Gastrocnemius medialis (tissue), 4 donors: ENCODE measurements around the gene PLSCR2. TPM values are rescaled to one million over a fixed set of nuclear protein-coding genes. Genes with fewer than 3 reads are reported as not detected.

Experiments used
- ATAC-seq, 2 donors: fragments of 150-250 bp; one replicate each; pipeline ENCODE4 v1.9.1; 2016
- DNase-seq, 2 donors: peaks; one replicate each; pipeline ENCODE4 v3.0.0-alpha.2; 2019
- H3K27ac ChIP-seq, 4 donors: fragments of 200-600 bp; sonication (generic); 1 replicate in 1 of 4; 2 replicates in 3 of 4; pipeline ENCODE4 v1.5.1; 2016 to 2018; ENCODE audit warnings: mild to moderate bottlenecking in 2 of 4, moderate library complexity in 1 of 4
- H3K27me3 ChIP-seq, 3 donors: fragments of 200-600 bp; sonication (generic) in 2 of 3; 1 replicate in 1 of 3; 2 replicates in 2 of 3; pipeline versions ENCODE4 v1.5.1 to v1.6.0; 2016 to 2019; ENCODE audit warnings: mild to moderate bottlenecking in 1 of 3, moderate library complexity in 1 of 3
- H3K36me3 ChIP-seq, 2 donors: fragments of 200-600 bp; sonication (generic) in 1 of 2; one replicate each; pipeline ENCODE4 v1.5.1; 2017 to 2018
- H3K4me1 ChIP-seq, 2 donors: fragments of 200-600 bp; sonication (generic) in 1 of 2; one replicate each; pipeline ENCODE4 v1.5.1; 2016 to 2017; ENCODE audit warnings: mild to moderate bottlenecking in 2 of 2
- H3K4me3 ChIP-seq, 4 donors: fragments of 200-600 bp; sonication (generic) in 3 of 4; 1 replicate in 1 of 4; 2 replicates in 3 of 4; pipeline ENCODE4 v1.5.1; 2016 to 2019; ENCODE audit warnings: mild to moderate bottlenecking in 2 of 4
- H3K9me3 ChIP-seq, 3 donors: fragments of 200-600 bp; sonication (generic) in 2 of 3; 1 replicate in 1 of 3; 2 replicates in 2 of 3; pipeline ENCODE4 v1.5.1; 2016 to 2019
- CTCF ChIP-seq, 5 experiments: fragments of 450-650 bp in 3 of 5; fragments of 200-600 bp in 2 of 5; sonication (generic) in 2 of 5; IDR thresholded peaks in 4 of 5; conservative IDR thresholded peaks in 1 of 5; 1 replicate in 4 of 5; 2 replicates in 1 of 5; pipeline ENCODE4 v1.5.1; 2016 to 2019; ENCODE audit warnings: antibody characterized with exemption in 5 of 5, mild to moderate bottlenecking in 3 of 5, moderate library complexity in 3 of 5
- POLR2A ChIP-seq, 2 donors: fragments of 450-650 bp; IDR thresholded peaks; one replicate each; pipeline ENCODE4 v1.6.1; 2017; ENCODE audit warnings: antibody characterized with exemption in 2 of 2, mild to moderate bottlenecking in 2 of 2, moderate library complexity in 2 of 2
- in situ Hi-C, 4 donors: fragments of 200-750 bp; cut with MboI; loops; one replicate each; pipeline versions ENCODE4 v1.15.0 to v1.8.0; 2017; ENCODE audit warnings: low sequenced_read_pairs in 4 of 4
- intact Hi-C: fragments of 100-400 bp; cut with DNase I; formaldehyde crosslinking; loops from one replicate; pipeline ENCODE4 v1.15.1; 2023; ENCODE audit warnings: low total_unique reads
- total RNA-seq, 4 donors: library from RNA; depleted of rRNA; stranded (reverse); fragments of >200 nt; gene quantifications; one replicate each; pipeline versions ENCODE4 v1.1.0 to v1.2.3, GENCODE V29; 2016

Gene PLSCR2
- not detected for total RNA-seq

GRCh38 chr3:146469150-146470017 lies at the start of gene PLSCR2:
Gene PLSCR2, minus strand, starts transcription at chr3:146469561. Its CDS starts 9,657 bp downstream, at chr3:146459904.
- in situ Hi-C loops (no loop called here), intact Hi-C loops (no loop called here)
- DNase-seq (peak in 1 of 2 donors; percentile 35), ATAC-seq (peak; percentile 22 to 39)
- no peaks in the 10 kb centered on the region for H3K9me3 ChIP-seq
- H3K27me3 ChIP-seq = peaks cover 0 to 7% (median 2%) of the 10 kb centered on the region in 3 donors
- peak within 1 kb of the TSS; percentile 31 to 59 (median 44) for H3K27ac ChIP-seq
- no peaks in the 10 kb centered on the region for H3K36me3 ChIP-seq
- H3K4me1 ChIP-seq = no peaks in the 10 kb centered on the region
- H3K4me3 ChIP-seq = peak within 1 kb of the TSS; percentile 55 to 63 (median 58)
- peak in 1 of 2 donors; percentile 28 for TF ChIP-seq POLR2A (IDR thresholded peaks at IDR 0.05)
- TF ChIP-seq CTCF (IDR thresholded peaks at IDR 0.05 in 4 of 5, conservative IDR thresholded peaks at IDR 0.05 in 1 of 5) = no peak

GRCh38 chr3:146517684-146518435 lies 48.5 kb upstream of the PLSCR2 start:
- TF ChIP-seq CTCF (IDR thresholded peaks at IDR 0.05 in 4 of 5, conservative IDR thresholded peaks at IDR 0.05 in 1 of 5) (no peak), POLR2A (IDR thresholded peaks at IDR 0.05) (no peak)
- no peaks in the 10 kb centered on the region for H3K4me1 ChIP-seq
- H3K4me3 ChIP-seq = no peak overlapping the region
- H3K27me3 ChIP-seq = no peaks in the 10 kb centered on the region
- no peaks in the 10 kb centered on the region for H3K9me3 ChIP-seq
- H3K36me3 ChIP-seq = no peaks in the 10 kb centered on the region
- intact Hi-C loops (no loop called here), in situ Hi-C loops (no loop called here)
- DNase-seq = no peak
- ATAC-seq = no peak
- no peak overlapping the region for H3K27ac ChIP-seq

GRCh38 chr3:146513386-146514051 lies 44.2 kb upstream of the PLSCR2 start:
- ATAC-seq (no peak), DNase-seq (no peak)
- H3K27ac ChIP-seq = no peak overlapping the region
- in situ Hi-C loops = no loop called here
- no peaks in the 10 kb centered on the region for H3K9me3 ChIP-seq
- intact Hi-C loops = no loop called here
- H3K4me3 ChIP-seq = no peak overlapping the region
- no peak for TF ChIP-seq CTCF (IDR thresholded peaks at IDR 0.05 in 4 of 5, conservative IDR thresholded peaks at IDR 0.05 in 1 of 5)
- no peak for TF ChIP-seq POLR2A (IDR thresholded peaks at IDR 0.05)
- H3K27me3 ChIP-seq = no peaks in the 10 kb centered on the region
- H3K36me3 ChIP-seq = no peaks in the 10 kb centered on the region
- H3K4me1 ChIP-seq = no peaks in the 10 kb centered on the region

- intact Hi-C loops = no loop called here
- no peaks in the 10 kb centered on the region for H3K9me3 ChIP-seq
- H3K4me1 ChIP-seq = peaks cover 0 to 4% of the 10 kb centered on the region in 2 donors
- no peak for DNase-seq
- ATAC-seq = no peak
- no peak overlapping the region for H3K27ac ChIP-seq
- H3K36me3 ChIP-seq = no peaks in the 10 kb centered on the region
- no peak for TF ChIP-seq CTCF (IDR thresholded peaks at IDR 0.05 in 4 of 5, conservative IDR thresholded peaks at IDR 0.05 in 1 of 5)
- no peak for TF ChIP-seq POLR2A (IDR thresholded peaks at IDR 0.05)
- in situ Hi-C loops = no loop called here
- H3K4me3 ChIP-seq = no peak overlapping the region
- H3K27me3 ChIP-seq = no peaks in the 10 kb centered on the region
Measured at GRCh38 chr3:146511402-146512134, 42.2 kb upstream of the PLSCR2 start.
